ENCODE data around the gene FXYD6.
"Not testable (repeated sequence)": the region's sequence is repeated elsewhere in the genome, so short reads cannot be mapped to it uniquely, and the experiment has no call there.

The FXYD6 gene

DNA sequence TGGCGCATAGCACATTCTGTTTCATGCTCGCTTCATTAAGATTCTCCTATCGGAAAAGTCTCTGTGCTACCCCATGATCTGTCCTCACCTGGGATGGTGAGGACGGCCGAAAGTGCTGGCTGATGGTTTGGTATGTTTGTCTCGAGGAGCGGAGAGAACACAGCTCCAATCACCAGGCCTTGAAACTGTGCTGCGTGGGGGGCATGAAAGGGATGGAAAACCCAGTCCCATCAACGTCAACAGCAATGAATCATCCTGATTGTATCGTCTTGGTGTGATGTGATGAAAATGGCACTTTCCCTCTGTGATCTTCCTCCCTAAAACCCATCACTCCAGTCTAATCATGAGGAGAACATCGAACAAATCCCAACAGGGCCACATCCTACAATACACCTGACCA, 8.4 kb downstream of the FXYD6 start:
- no peak for DNase-seq

DNA sequence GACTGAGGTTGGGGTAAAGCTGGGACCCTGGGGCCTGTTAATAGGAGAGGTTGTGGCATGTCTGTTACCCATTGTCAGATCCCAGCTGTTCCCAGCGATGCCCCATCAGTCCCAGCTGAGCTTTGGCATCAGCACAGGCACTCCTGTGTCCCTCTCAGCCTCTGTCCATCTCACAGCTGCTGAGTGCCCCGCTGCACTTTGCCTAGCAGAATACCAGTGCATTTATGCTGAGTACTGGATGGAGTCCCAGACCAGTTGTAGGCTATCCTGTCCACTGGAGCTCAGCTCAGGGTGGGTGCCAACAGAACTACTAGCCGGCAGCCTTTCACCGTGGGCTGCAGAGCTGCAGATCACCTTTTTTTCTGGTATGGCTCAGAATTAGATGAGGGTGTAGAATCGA, 9.9 kb downstream of the FXYD6 start:
- DNase-seq: no peak

DNA sequence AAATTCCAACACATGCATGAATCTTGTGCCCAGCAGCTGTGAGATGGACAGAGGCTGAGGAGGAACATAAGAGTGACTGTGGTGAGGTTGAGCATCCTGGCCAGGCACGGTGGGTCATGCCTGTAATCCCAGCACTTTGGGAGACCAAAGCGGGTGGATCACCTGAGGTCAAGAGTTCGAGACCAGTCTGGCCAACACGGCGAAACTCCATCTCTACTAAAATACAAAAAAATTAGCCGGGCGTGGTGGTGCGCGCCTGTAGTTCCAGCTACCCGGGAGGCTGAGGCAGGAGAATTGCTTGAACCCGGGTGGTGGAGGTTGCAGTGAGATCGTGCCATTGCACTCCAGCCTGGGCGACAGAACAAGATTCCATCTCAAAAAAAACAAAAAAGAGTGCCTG, 10.9 kb downstream of the FXYD6 start:
- DNase-seq: not testable (repeated sequence)

DNA sequence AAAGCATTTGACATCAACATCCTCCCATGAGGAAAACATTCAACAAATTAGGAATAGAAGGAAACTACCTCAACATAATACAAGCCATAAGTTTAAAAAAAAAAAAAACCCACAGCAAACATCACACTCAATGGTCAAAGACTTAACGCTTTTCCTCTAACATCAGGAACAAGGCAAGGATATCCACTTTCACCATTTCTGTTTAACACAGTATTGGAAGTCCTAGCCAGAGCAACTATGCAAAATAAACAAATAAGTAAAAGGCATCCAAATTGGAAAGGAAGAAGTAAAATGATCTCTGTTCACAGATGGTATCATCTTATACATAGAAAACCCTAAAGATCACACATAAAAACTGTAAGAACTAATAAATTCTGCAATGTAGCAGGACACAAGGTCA, 13.1 kb downstream of the FXYD6 start:
- no peak for DNase-seq

DNA sequence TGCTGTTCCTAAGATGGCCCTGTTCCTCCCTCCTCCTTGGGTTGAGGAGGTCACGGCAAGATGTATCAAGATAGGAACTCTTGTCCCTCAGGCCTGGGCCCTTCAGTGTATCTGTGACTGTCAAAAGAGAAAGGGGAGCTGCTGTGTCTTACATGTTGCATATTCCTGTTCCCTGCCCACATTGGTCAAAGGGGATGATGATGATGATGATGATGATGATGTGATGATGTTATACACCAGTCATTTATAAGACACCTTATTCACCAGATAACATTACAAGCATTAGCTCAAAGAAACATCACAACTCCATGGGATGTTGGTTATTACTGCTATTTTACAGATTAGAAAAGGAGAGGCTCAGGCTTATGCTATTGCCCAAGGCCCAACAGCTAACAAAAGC, 13.7 kb downstream of the FXYD6 start:
- no peak for DNase-seq

DNA sequence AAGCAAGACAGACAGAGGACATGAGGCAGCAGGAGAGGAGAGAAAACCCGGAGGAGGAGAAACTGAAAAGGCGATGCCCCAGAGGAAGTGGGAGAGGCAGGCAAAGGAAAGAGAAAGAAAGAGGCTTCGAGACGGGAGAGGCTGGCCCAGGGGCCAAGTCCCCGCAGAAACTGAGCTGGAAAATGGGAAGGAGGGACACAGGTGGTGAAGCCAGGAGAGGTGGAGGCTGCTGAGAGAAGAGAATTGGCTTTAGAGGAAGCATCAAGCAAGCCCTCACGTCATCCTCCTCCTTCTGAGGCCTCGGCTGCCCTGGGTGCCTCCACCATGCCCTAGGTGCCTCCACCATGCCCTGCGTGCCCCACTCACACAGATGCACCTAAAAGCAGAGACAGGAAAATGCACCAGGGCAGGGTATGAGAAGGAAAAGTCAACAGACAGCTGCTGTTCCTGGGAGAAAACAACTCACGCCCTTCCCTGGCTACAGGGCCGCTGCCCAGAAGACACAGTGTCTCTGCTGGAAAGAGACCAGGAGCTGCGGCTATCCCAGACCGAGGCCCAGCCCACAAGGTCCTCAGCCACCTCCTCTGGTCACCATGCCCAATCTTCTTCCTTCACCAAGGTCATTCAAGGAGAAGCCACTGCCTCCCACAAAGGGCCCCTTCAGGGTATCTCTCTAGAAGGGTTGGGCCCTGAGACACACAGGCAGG, 14.3 kb downstream of the FXYD6 start:
- no peak for DNase-seq

DNA sequence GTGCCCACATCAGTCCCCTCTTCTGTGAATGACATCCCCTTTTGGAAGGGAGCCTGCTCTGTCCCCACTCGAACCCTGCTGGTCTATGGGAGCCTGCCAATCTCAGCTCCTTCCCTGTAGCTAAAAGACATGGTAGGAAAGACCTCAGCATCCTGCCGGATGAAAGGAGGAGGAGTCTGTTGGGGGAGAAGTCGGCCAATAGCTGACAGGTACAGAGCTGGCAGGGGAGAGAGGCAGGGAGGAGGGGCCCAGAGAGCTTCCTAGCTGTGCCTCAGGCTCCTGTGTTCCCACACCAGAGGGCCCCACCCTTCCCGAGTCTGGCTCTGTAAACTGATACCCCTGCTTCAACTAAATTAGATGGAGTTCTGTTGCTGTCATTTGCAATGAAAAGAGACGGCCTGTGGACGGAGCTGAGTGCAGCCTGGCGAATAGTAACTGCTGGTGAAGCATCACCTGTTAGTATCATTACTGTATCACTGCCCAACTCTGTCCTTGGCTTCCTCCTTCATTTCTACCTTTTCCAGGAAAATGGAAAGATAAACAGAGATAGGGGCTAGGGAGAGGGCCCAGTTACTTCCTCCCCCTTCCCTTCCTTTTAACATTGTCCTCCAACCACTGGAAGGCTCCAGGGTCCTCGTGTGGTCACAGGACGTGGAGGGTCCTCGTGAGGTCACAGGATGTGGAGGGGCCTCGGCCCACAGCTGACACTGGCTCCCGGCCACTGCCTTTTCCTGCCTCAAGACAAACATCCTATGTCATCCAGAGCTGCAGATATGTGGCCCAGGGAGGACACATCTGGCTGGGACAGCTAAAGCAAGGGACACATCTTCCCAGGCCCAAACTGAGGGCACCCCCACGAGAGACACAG, 15.1 kb downstream of the FXYD6 start:
- no peak for DNase-seq

DNA sequence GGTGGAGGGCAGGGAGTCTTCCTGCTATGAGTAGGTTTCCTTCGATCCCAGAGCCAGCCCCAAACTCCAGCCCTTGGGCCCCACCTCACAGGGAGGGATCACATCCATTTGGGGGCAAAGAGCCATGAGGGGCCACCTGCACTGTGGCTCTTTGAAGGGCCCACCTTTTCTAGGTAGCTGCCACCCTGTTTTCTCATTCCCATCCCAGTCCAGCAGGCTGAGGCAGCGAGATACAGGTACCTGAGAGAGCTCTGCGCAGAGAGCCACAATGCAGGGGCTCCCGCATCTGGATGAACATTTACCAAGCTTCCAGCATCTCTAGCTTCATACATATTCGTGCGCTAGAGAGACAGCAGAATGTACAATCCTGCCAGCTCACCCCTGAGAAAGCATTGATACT, 16.3 kb downstream of the FXYD6 start:
- no peak for DNase-seq

DNA sequence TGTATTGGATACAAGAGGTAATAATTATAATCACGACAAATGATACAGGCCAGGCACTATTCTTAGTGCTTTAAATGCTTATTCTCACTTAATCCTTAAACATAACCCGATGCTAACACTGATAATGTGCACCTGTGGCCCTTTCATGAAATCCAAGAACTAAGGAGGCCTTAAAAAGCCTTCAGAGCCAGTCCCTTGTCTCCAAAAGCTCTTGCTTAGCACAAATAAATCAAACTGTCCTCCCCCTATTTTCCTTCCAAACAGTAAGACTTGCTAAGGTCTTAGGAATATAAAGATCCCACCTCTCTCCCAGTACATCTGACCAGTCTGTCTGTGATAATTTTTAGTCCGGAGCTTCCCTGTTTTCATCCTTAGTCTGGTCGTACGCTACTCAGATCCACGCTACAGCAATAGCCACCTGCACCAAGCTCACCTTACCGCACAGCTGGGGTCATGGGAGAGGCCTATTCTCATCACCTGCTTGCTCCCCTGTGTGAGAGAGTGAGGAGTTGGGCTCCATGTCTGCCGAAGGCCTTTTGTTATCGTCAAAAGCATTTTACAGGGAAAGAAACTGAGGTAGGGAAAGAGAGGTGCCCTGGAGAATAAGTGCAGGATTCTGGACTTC, 16.9 kb downstream of the FXYD6 start:
- DNase-seq: no peak

DNA sequence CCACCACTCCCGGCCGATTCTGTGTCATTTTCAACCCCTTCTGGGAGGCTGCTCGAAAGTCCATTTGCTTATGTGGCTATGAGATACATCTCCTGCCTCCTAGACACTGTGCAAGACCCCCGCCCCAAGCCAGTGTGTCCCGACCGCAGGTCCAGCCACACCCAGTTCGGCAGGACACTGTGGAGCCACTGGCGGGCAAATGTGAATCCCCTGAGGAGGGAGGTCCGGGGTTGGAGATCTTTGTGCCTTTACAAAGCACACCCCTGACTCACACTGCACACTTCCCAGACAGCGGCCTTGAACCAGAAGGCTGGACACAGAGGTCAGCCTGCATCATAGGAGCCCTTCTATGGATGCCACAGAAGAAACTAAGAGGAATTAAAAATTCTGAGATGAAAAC, 17.4 kb downstream of the FXYD6 start:
- DNase-seq: no peak

DNA sequence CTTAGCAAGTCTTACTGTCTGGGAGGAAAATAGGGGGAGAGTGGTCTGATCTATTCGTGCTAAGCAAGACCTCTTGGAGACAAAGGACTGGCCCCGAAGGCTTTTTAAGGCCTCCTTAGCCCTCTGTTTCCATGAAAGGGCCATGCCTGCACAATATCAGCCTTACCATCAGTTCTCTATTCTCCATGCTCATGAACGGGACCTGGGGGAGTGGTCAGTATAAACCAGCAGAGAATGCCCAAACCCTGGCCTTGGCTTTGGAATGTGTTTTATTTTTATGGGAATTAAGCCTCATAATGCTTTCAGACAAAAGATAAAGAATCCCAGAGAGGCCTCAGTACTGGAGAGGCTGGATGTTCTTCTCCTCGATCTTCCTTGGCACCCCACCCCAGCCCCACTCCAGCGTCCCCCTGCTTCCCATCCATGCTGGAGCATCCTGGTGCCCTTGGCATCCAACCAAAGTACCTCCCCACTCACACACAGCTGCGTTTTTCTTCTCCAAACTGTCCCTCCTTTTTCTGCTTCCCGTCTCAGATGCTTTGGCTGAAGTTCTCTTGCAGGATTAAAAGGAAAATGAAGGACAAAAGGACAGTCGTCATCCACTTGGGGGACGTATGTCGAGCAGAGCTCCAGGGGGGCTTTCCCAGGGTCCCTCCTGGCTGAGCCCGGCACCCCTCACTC, 18.6 kb downstream of the FXYD6 start:
- no peak for DNase-seq

DNA sequence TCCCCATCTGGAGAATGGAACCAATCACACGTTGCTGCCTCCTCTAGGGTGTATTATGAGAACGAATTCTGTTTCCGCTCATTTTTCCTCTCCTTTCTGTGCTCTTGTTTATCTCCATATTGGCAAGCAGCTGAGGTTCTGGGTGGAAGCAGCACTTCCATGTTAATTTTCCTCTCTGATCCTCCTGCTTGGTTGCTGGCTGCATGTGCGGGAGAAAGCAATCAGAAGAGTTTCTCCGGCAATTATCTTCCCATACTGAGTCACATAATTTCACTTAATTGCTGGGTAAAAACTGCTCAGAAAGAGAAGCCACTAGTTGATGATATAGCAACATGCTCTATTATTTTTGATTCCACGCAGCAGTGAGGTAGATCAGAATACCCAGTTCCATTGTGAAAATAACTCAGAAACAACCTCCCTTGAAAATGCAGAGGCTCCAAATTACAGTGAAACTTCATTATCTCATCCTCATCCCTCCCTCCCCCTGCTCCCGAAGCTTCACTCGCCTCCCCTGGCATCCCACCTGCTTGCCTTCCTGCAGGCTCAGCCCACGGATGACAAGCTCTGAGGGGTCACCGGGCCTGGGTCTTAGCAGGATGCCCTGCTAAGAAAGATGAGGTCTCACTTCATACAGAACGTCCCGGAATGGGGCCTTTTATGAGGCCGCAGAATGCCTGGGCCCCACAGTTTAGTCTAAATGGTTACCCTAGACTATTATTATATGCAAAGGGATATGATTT, 20.4 kb downstream of the FXYD6 start:
- no peak for DNase-seq

DNA sequence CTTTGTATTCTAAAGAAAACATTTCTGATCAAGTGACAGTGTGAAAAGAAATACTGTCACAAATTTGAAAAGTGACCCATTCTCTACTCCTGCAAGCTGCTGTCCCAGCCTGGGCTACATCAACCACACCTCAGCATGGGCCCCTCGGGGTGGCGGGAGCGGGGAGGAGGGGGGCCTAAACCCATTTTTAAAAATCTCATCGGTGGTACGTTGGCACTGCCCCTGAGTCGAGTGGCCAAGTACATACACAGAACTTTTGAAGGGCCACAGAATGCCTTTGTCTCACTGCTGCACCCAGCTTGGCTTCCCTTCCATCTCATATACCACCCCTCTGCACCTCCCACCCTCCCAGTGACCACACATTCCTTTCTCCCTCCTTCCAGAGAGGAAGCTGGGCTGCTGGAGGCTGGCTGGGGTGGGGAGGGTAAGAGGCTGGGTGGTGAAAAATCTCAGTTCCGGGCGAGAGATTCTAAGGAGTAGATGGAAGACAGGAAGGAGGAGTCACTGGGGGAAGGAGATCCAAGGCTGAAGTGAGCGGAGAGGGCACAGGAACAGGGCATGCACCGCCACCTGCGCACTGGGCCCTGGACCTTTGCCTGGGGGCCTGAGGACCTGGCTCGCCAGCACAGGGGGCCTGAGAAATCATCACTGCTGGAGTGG, 21.1 kb downstream of the FXYD6 start:
- no peak for DNase-seq

DNA sequence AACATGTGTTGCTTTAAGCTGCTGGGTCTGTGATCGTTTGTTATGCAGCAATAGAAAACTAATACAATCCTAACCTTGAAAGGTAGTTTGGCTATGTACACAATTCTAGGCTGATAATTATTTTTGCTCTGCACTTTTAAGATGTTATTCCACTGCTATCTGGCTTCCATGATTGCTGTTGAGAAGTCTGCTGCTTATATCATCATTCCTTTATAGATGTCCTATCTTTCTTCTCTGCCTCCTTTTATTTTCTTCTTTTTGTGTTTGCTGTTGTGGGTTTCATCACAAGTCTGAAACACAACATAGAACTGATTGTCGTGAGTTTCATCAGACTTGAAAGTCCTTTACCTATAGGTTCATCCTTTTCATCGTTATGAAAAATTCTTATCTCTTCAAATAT, 24.1 kb downstream of the FXYD6 start:
- DNase-seq: no peak

DNA sequence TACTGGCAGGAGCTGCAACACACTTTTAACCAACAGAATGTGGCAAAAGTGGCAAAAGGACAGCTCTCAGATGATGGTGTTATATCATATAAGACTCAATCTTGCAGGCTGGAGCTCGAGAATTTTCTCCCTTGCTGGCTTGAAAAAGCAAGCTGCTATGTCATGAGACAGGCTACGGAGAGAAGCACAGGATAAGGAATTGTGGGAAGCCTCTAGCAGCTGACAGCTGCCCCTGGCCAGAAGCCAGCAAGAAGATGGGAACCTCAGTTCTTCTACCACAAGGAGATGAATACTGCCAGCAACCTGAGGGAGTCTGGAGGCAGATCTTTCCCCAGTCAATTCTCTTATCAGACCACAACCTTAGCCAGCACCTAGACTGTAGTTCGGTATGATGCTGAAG, 24.6 kb downstream of the FXYD6 start:
- DNase-seq: no peak

DNA sequence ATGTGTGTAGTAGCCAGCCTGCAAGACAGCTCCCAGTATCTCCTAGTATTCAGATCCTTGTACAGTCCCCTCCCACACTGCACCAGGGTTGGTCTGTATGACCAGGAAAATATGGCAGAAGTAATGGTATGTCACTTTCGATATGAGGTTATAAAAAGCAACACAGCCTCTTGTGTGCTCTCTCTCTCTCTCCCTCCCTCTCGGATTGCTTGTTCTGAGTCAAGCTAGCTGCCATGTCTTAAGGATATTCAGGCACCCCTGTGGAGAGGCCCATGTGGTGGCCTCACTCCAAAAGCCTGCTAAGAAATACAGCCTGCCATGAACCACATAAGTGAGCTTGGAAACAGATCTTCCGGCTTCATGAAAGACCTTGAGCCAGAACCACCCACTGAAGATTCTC, 25.4 kb downstream of the FXYD6 start:
- DNase-seq: peak in 1 of 2 donors; percentile 46

DNA sequence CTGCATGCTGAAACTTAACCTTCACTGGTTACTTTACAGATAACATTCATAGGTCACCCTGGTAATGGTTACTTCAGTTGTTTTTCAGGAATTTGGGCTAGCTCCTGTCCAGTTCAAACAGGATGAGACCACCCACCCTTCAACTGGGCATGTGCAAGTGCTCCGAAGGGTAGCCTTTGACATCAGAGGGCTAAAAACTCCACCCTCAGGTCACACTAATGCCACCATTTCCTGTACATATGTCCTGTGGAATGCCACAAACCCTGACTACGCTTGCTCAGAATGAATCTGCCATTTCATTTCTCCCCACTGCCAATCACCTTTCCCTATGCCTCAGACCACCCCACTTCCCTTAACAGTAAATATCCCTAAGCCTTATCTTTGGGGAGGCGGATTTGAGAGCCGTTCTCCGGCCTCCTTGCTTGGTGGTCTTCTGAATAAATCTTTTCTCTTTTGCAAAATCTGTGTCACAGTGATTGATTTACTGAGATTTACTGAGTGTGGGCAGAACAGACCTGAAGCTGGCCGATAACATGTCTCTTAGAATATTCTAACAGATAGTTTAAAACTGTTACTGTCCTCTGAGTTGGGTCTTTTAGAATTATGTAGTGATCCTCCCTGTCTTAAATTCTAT, 26.6 kb downstream of the FXYD6 start:
- DNase-seq: no peak

DNA sequence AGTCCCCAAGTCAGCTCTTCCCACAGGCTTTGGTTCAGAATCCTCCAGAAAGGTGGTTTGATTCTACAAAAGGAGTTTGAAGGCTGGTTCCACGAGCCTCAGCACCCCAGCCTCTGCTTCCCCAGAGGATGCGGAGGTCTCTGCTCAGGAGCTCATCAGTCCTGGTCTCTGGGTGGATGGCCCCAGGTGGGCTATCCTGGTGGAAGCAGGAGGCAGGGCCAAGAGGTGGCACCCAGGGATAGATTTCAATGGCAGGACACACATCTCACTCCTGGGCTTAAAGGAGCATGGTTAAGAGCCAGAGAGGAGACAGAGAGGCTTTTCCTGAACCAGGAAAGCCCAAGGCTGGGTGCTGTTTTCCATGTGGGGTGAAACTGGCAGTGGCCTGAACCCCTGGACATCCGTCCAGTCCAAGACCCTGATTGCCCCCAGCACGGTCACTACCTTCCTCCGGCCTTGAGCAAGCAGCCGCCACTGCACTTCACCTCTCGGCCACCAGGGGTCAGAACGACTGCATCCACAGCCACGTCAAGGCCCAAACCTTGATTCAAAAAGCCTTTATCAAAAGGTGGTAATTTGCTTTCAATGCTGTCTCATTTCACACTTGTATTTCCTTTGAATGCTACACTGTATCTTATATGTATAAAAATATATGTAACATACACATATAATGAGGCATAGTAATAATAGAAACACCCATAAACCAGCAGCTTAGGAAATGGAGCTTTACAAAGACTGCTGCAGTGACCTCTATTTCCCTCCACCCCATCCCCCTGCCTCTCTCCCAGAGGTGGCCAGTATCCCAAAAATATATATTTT, 32.6 kb downstream of the FXYD6 start:
- peak; percentile 41 to 93 for DNase-seq

DNA sequence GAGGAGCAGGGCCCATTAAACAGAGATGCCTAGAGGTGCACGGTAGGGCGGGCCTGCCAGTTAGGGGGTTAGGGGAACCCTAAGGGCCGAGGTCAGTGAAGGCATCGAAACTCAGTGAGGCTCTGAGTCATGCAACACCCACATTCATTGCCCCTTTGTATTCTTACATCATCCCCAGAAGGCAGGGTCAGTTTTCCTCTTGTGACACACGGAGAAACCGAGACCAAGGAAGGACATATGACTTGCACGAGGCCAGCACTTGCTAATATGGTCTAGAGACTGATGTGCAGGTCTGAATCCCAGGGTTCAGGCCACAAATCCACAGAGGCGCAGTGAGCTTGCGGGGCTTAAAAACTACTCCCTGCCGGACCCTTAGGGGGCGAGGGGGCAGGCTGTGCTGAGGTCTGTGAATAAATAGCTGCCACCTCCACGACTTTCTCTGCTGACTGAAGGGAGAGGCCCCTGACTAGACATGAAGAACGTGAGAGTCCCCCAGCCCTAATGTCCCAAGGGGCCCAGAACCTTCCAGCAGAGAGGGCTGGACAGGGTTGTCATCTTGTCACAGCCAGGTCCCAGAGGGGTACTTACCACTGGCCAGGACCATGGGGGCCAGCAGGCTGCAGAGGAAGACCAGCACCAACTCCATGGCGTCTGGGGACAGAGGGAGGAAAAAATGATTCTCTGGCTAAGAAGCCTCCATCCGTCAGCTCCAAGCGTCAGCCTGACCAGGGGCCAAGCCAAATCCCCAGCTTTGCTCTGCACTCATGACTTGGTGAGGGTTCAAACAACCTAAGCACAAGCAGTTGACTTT, 34.1 kb downstream of the FXYD6 start:
- peak; percentile 97 for DNase-seq

DNA sequence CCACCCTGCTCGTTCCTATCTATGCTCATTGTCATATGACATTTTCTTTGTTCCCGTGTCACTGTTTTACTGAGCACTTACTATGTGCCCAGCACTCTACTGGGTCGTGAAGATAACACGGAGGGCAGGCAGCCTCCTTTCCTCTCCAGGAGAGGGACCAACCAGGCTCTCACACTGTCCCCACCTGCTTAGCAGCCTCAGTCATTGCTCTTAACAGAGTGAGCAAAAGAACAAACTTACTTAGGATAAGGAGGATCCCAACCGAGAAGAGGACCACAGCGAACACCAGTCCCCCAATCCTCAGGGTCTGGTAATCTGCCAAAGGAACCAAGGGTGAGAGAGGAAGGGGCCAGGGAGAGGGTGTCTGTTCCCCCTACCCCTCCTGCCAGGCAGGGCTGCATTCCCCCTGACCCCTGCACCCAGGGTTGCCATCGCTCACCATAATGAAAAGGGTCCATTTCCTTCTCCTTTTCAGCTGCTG, 34.9 kb downstream of the FXYD6 start:
- no peak for DNase-seq

Measured in inflammatory macrophage treated with lipopolysaccharide for 1 hour (primary cell).